HUDEP-2 (cell line): ENCODE data around the gene HERPUD1.

Source experiments
- DNase-seq, 76 experiments: peaks; one replicate each; lab custom pipeline; 2025; ENCODE audit not compliant: unreplicated experiment in 76 of 76; lab: John Stamatoyannopoulos, UW

Gene HERPUD1

GRCh38 chr16:56910654-56911539 lies 21.0 kb upstream of the HERPUD1 start:
- no peak for DNase-seq

- no peak for DNase-seq
Measured at GRCh38 chr16:56911771-56912571, 20.0 kb upstream of the HERPUD1 start.

GRCh38 chr16:56912746-56913708 lies 18.9 kb upstream of the HERPUD1 start:
- no peak for DNase-seq

- DNase-seq = no peak
Measured at GRCh38 chr16:56914896-56915295, 17.0 kb upstream of the HERPUD1 start.

GRCh38 chr16:56915336-56916119 lies 16.4 kb upstream of the HERPUD1 start:
- DNase-seq = no peak

- no peak for DNase-seq
Measured at GRCh38 chr16:56916571-56917403, 15.2 kb upstream of the HERPUD1 start.

- no peak for DNase-seq
Measured at GRCh38 chr16:56918467-56919012, 13.4 kb upstream of the HERPUD1 start.

GRCh38 chr16:56919099-56919800 lies 12.7 kb upstream of the HERPUD1 start:
- DNase-seq = no peak

GRCh38 chr16:56921571-56921970 lies 10.4 kb upstream of the HERPUD1 start:
- no peak for DNase-seq

GRCh38 chr16:56923481-56924091 lies 8.4 kb upstream of the HERPUD1 start:
- DNase-seq = no peak

- no peak for DNase-seq
Measured at GRCh38 chr16:56927471-56927870, 4.5 kb upstream of the HERPUD1 start.

GRCh38 chr16:56929639-56930038 lies 2.3 kb upstream of the HERPUD1 start:
- DNase-seq = no peak

- DNase-seq = peak in 2 of 76 experiments; percentile 8 to 20
Measured at GRCh38 chr16:56930486-56931270, 1.3 kb upstream of the HERPUD1 start.

GRCh38 chr16:56931271-56931891 lies 561 bp upstream of the HERPUD1 start:
- DNase-seq = peak in 2 of 76 experiments; percentile 49 to 60

GRCh38 chr16:56932721-56933619 lies 1.0 kb downstream of the HERPUD1 start:
- peak in 57 of 76 experiments; percentile 4 to 70 (median 41) for DNase-seq
